HG02943 (cell line): Measurements from ENCODE around the gene KIF5C.
A peak's percentile ranks its signal among the peaks of the same experiment; 100 is the strongest.
"Not testable (repeated sequence)": the region's sequence is repeated elsewhere in the genome, so short reads cannot be mapped to it uniquely, and the experiment has no call there.

Experiments used
- ATAC-seq: cut with Tn5 transposase; IDR thresholded peaks from one replicate; pipeline ENCODE4 v1.9.1; 2021; ENCODE audit warnings: mild to moderate bottlenecking, low read depth, moderate library complexity; ENCODE audit not compliant: unreplicated experiment

The KIF5C gene

GRCh38 chr2:148874868-148875341 is at the start of gene KIF5C:
Gene KIF5C (plus strand): TSS chr2:148875227. CDS start chr2:148875618, 391 bp downstream.
- ATAC-seq = peak; percentile 86

- ATAC-seq = no peak
Measured at GRCh38 chr2:148826791-148827190, 48.2 kb upstream of the KIF5C start.

- ATAC-seq = no peak
Measured at GRCh38 chr2:148828941-148829340, 46.1 kb upstream of the KIF5C start.

- ATAC-seq = no peak
Measured at GRCh38 chr2:148829618-148830017, 45.4 kb upstream of the KIF5C start.

- ATAC-seq = no peak
Measured at GRCh38 chr2:148832637-148833036, 42.4 kb upstream of the KIF5C start.

- no peak for ATAC-seq
Measured at GRCh38 chr2:148842050-148842449, 33.0 kb upstream of the KIF5C start.

GRCh38 chr2:148848146-148848545 is 26.9 kb upstream of the KIF5C start:
- no peak for ATAC-seq

GRCh38 chr2:148853458-148853857 is 21.6 kb upstream of the KIF5C start:
- no peak for ATAC-seq

GRCh38 chr2:148860037-148860436 is 15.0 kb upstream of the KIF5C start:
- ATAC-seq = no peak

GRCh38 chr2:148861367-148861766 is 13.7 kb upstream of the KIF5C start:
- ATAC-seq = no peak

GRCh38 chr2:148862478-148862877 is 12.5 kb upstream of the KIF5C start:
- ATAC-seq = not testable (repeated sequence)

GRCh38 chr2:148865512-148865911 is 9.5 kb upstream of the KIF5C start:
- no peak for ATAC-seq

GRCh38 chr2:148866091-148866490 is 8.9 kb upstream of the KIF5C start:
- ATAC-seq = no peak

- ATAC-seq = no peak
Measured at GRCh38 chr2:148867079-148867769, 7.8 kb upstream of the KIF5C start.

- ATAC-seq = peak; percentile 22
Measured at GRCh38 chr2:148875387-148876051, 492 bp downstream of the KIF5C start.

- no peak for ATAC-seq
Measured at GRCh38 chr2:148876202-148876594, 1.2 kb downstream of the KIF5C start.

GRCh38 chr2:148876595-148877402 is 1.8 kb downstream of the KIF5C start:
- no peak for ATAC-seq

GRCh38 chr2:148877403-148877740 is 2.3 kb downstream of the KIF5C start:
- no peak for ATAC-seq

GRCh38 chr2:148880636-148881035 is 5.6 kb downstream of the KIF5C start:
- ATAC-seq = no peak

GRCh38 chr2:148882051-148882450 is 7.0 kb downstream of the KIF5C start:
- no peak for ATAC-seq

- no peak for ATAC-seq
Measured at GRCh38 chr2:148885209-148885608, 10.2 kb downstream of the KIF5C start.
